ENCODE results near the gene VANGL2. TPM values are rescaled to one million over a fixed set of nuclear protein-coding genes. Genes with fewer than 3 reads are reported as not detected.

The VANGL2 gene
- polyA plus RNA-seq, 1 experiment = 0.33 TPM

- no peak for TF ChIP-seq CTCF (IDR thresholded peaks at IDR 0.05; ENCODE audit: insufficient read depth, low read depth, low read length)
- ChIA-PET POLR2A (interaction anchor here (0.7 kb wide), 1 partner anchor 208 kb away, joined by 3 read pairs; no protein-coding TSS in a partner anchor), CTCF (interaction anchor here (0.9 to 2.7 kb wide), 7 partner anchors 9 to 272 kb away, joined by 3 to 22 read pairs (median 3); partner anchors contain the start of gene NHLH1)
- no peak for DNase-seq (ENCODE audit: low read depth)
- no peak overlapping the region for H3K4me3 ChIP-seq (ENCODE audit: low read depth, low read length)
- H3K27me3 ChIP-seq (ENCODE audit: control insufficient read depth, insufficient read depth, low read length) = no peaks in the 10 kb centered on the region
- H3K36me3 ChIP-seq (ENCODE audit: control insufficient read depth, insufficient read depth, low read length) = peaks cover 42% of the 10 kb centered on the region
Observed at GRCh38 chr1:160357286-160358002, 42.9 kb upstream of the VANGL2 start.

- peaks cover 36% of the 10 kb centered on the region for H3K36me3 ChIP-seq (ENCODE audit: control insufficient read depth, insufficient read depth, low read length)
- DNase-seq (ENCODE audit: low read depth) = no peak
- no peak overlapping the region for H3K4me3 ChIP-seq (ENCODE audit: low read depth, low read length)
- no peaks in the 10 kb centered on the region for H3K27me3 ChIP-seq (ENCODE audit: control insufficient read depth, insufficient read depth, low read length)
- no peak for TF ChIP-seq CTCF (IDR thresholded peaks at IDR 0.05; ENCODE audit: insufficient read depth, low read depth, low read length)
- POLR2A ChIA-PET = no interaction called here
- CTCF ChIA-PET = interaction anchor here (0.9 to 2.7 kb wide), 7 partner anchors 8 to 272 kb away, joined by 3 to 22 read pairs (median 3); partner anchors contain the start of gene NHLH1
Observed at GRCh38 chr1:160358073-160358472, 42.3 kb upstream of the VANGL2 start.

DNA sequence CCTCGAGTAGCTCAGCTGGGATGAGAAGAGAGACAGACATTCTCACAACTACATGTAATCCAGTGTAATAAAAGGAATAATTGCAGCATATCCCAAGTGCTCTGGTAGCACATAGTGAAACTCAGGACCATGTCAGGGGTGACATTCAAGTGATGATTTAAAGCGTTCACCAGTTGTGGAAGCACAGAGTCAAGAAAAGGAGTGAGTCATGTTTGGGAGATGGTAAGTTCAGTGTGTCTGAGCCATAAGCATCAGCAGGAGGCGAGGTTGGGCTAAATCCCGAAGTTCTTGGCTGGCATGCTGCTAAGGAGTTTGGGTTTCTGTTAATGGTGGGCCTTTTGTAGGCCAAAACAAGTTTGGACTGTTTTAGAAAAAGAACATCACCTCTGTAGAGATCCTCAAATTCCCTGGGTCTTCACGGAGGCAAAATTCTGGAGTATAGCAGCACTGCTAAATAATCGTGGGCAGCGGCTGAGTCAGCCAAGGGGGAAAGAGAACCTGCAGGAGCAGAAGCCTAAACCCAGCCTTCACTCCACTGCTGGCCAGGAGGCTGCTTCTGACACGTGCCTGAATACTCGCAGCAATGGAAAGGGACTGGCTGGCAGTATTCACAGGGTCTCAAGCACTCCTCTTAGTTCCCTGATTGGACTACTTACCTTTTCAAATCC, 40.7 kb upstream of the VANGL2 start:
- no peak for TF ChIP-seq CTCF (IDR thresholded peaks at IDR 0.05; ENCODE audit: insufficient read depth, low read depth, low read length)
- peaks cover 25% of the 10 kb centered on the region for H3K36me3 ChIP-seq (ENCODE audit: control insufficient read depth, insufficient read depth, low read length)
- no peak for DNase-seq (ENCODE audit: low read depth)
- no peaks in the 10 kb centered on the region for H3K27me3 ChIP-seq (ENCODE audit: control insufficient read depth, insufficient read depth, low read length)
- no peak overlapping the region for H3K4me3 ChIP-seq (ENCODE audit: low read depth, low read length)
- POLR2A ChIA-PET = no interaction called here
- CTCF ChIA-PET = no interaction called here

DNA sequence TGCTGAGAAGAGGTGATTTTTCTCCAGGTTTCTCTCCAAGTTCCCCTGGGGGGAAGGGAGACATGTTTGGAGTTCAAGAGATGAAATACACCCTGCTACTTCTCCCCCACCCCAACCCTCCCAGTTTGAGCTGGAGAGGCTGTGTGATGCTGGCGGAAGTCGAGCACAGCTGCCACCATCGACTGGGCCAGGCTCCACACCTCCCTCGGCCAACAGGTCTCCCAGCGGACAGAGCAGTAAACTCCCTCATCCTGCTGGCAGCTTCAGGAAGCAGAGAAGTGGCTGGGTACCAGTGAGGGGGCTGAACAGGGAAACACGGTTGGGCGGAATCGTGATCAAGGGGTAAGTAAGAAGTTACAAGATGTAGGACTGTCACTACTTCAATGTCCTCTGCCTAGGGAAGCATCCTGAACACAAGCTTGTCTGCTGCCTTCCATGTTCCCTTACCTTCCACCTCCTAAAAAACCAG, 40.1 kb upstream of the VANGL2 start:
- no peak for DNase-seq (ENCODE audit: low read depth)
- Histone ChIP-seq H3K36me3 (ENCODE audit: control insufficient read depth, insufficient read depth, low read length) (peaks cover 25% of the 10 kb centered on the region), H3K4me3 (ENCODE audit: low read depth, low read length) (no peak overlapping the region), H3K27me3 (ENCODE audit: control insufficient read depth, insufficient read depth, low read length) (no peaks in the 10 kb centered on the region)
- no peak for TF ChIP-seq CTCF (IDR thresholded peaks at IDR 0.05; ENCODE audit: insufficient read depth, low read depth, low read length)
- ChIA-PET POLR2A (no interaction called here), CTCF (interaction anchor here (0.6 kb wide), 1 partner anchor 313 kb away, joined by 3 read pairs; no protein-coding TSS in a partner anchor)

DNA sequence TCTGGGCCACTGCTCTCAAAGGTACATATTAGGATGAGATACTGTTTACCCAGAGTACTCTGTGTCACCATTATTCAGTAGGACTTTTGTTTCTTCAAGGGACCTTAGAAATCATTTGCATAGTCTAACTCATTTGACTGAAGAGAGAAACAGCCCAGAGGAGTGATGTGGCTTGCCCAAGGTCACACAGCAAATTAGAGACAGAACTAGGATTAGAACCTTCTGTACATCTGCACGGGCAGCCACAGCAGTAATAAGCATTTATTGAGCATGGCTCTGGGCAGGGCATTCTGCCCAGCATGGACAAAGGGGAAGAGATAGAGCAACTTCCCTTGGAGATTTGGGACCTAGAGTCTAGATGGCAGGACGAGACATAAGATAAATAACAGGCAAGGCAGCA, 39.2 kb upstream of the VANGL2 start:
- Histone ChIP-seq H3K4me3 (ENCODE audit: low read depth, low read length) (no peak overlapping the region), H3K36me3 (ENCODE audit: control insufficient read depth, insufficient read depth, low read length) (peaks cover 18% of the 10 kb centered on the region), H3K27me3 (ENCODE audit: control insufficient read depth, insufficient read depth, low read length) (no peaks in the 10 kb centered on the region)
- DNase-seq (ENCODE audit: low read depth) = no peak
- CTCF ChIA-PET = interaction anchor here (7.7 kb wide), 1 partner anchor 15 kb away, joined by 70 read pairs; no protein-coding TSS in a partner anchor
- TF ChIP-seq CTCF (IDR thresholded peaks at IDR 0.05; ENCODE audit: insufficient read depth, low read depth, low read length) = no peak
- POLR2A ChIA-PET = no interaction called here
